Stimulated activated CD4-positive, alpha-beta T cell treated with anti-CD3 and anti-CD28 coated beads, Interleukin-4, amount 100 ng/mL, for 48 hours (primary cell): ENCODE measurements around the gene CRYL1.
A peak's percentile ranks its signal among the peaks of the same experiment; 100 is the strongest.

Experiments used
- DNase-seq, 2 donors: peaks; one replicate each; pipeline ENCODE4 v3.0.0-alpha.2; 2020; ENCODE audit warnings: low read depth in 2 of 2

The CRYL1 gene

GRCh38 chr13:20528452-20528851 is 2.8 kb upstream of the CRYL1 start:
- peak; percentile 3 to 24 for DNase-seq

- DNase-seq: no peak
Measured at GRCh38 chr13:20526664-20527063, 1.0 kb upstream of the CRYL1 start.

- DNase-seq: peak; percentile 9 to 12
Measured at GRCh38 chr13:20525144-20525600, 485 bp downstream of the CRYL1 start.

- no peak for DNase-seq
Measured at GRCh38 chr13:20521364-20522115, 4.1 kb downstream of the CRYL1 start.

GRCh38 chr13:20519875-20520274 is 5.8 kb downstream of the CRYL1 start:
- DNase-seq: no peak

GRCh38 chr13:20518660-20519100 is 7.0 kb downstream of the CRYL1 start:
- no peak for DNase-seq

GRCh38 chr13:20514866-20515265 is 10.8 kb downstream of the CRYL1 start:
- no peak for DNase-seq

GRCh38 chr13:20513466-20513995 is 12.1 kb downstream of the CRYL1 start:
- DNase-seq: no peak

GRCh38 chr13:20512042-20512683 is 13.5 kb downstream of the CRYL1 start:
- DNase-seq: no peak

- no peak for DNase-seq
Measured at GRCh38 chr13:20506696-20507095, 19.0 kb downstream of the CRYL1 start.

- no peak for DNase-seq
Measured at GRCh38 chr13:20505405-20506366, 20.0 kb downstream of the CRYL1 start.

- DNase-seq: no peak
Measured at GRCh38 chr13:20503088-20504083, 22.3 kb downstream of the CRYL1 start.

- no peak for DNase-seq
Measured at GRCh38 chr13:20501592-20501991, 24.1 kb downstream of the CRYL1 start.

GRCh38 chr13:20501120-20501519 is 24.5 kb downstream of the CRYL1 start:
- no peak for DNase-seq

- DNase-seq: no peak
Measured at GRCh38 chr13:20499986-20500385, 25.7 kb downstream of the CRYL1 start.

GRCh38 chr13:20498659-20499058 is 27.0 kb downstream of the CRYL1 start:
- DNase-seq: no peak

- no peak for DNase-seq
Measured at GRCh38 chr13:20498129-20498528, 27.5 kb downstream of the CRYL1 start.

GRCh38 chr13:20497006-20497775 is 28.5 kb downstream of the CRYL1 start:
- DNase-seq: no peak

- peak in 1 of 2 donors; percentile 40 for DNase-seq
Measured at GRCh38 chr13:20495087-20496023, 30.3 kb downstream of the CRYL1 start.
